DMS79 treated with DMSO at 0.1 percent for 48 hours (cell line): ENCODE measurements around the gene PLCB4.

Experiments used
- DNase-seq: peaks from one replicate; lab custom pipeline; 2025; lab: John Stamatoyannopoulos, UW

The PLCB4 gene

GRCh38 chr20:9498322-9498721 lies 429.4 kb downstream of the PLCB4 start:
- no peak for DNase-seq

GRCh38 chr20:9499126-9499899 lies 430.4 kb downstream of the PLCB4 start:
- no peak for DNase-seq

GRCh38 chr20:9500121-9500520 lies 431.2 kb downstream of the PLCB4 start:
- no peak for DNase-seq

GRCh38 chr20:9501473-9501872 lies 432.6 kb downstream of the PLCB4 start:
- no peak for DNase-seq

- no peak for DNase-seq
Measured at GRCh38 chr20:9503526-9504245, 434.8 kb downstream of the PLCB4 start.

- DNase-seq, result no peak
Measured at GRCh38 chr20:9506280-9506821, 437.5 kb downstream of the PLCB4 start.

- DNase-seq, result no peak
Measured at GRCh38 chr20:9506964-9507369, 438.1 kb downstream of the PLCB4 start.

GRCh38 chr20:9507544-9508239 lies 438.8 kb downstream of the PLCB4 start:
- DNase-seq, result no peak

GRCh38 chr20:9508240-9508661 lies 439.4 kb downstream of the PLCB4 start:
- DNase-seq, result no peak

GRCh38 chr20:9508696-9509178 lies 439.9 kb downstream of the PLCB4 start:
- DNase-seq, result no peak

- DNase-seq, result no peak
Measured at GRCh38 chr20:9509246-9509645, 440.4 kb downstream of the PLCB4 start.

- no peak for DNase-seq
Measured at GRCh38 chr20:9510911-9511310, 442.0 kb downstream of the PLCB4 start.

GRCh38 chr20:9514072-9514460 lies 445.2 kb downstream of the PLCB4 start:
- no peak for DNase-seq

GRCh38 chr20:9514461-9515213 lies 445.8 kb downstream of the PLCB4 start, which contains the start of gene LAMP5:
Gene LAMP5 (plus strand): TSS chr20:9514590. CDS start chr20:9514853, 263 bp downstream.
- DNase-seq, result no peak

GRCh38 chr20:9515214-9515585 lies 446.3 kb downstream of the PLCB4 start:
- DNase-seq, result no peak

- DNase-seq, result no peak
Measured at GRCh38 chr20:9515741-9516233, 446.9 kb downstream of the PLCB4 start.

- DNase-seq, result no peak
Measured at GRCh38 chr20:9516234-9516871, 447.5 kb downstream of the PLCB4 start.

- DNase-seq, result peak; percentile 35
Measured at GRCh38 chr20:9517297-9518162, 448.6 kb downstream of the PLCB4 start.

GRCh38 chr20:9518576-9519175 lies 449.8 kb downstream of the PLCB4 start:
- DNase-seq, result no peak
